ENCODE measurements around the gene GFI1B. TPM values are rescaled to one million over a fixed set of nuclear protein-coding genes. Genes with fewer than 3 reads are reported as not detected.
"Not testable (repeated sequence)": the region's sequence is repeated elsewhere in the genome, so short reads cannot be mapped to it uniquely, and the experiment has no call there.

GFI1B gene
- total RNA-seq, 1 experiment from 2014 or later = not detected

- not testable (repeated sequence) for DNase-seq (ENCODE audit: extremely low read depth, low read depth)
These were observed 11.6 kb downstream of the GFI1B start for GRCh38 chr9:132989998-132990557.

GRCh38 chr9:132990781-132991180 lies 12.3 kb downstream of the GFI1B start:
- no peak for DNase-seq (ENCODE audit: extremely low read depth, low read depth)

- DNase-seq (ENCODE audit: extremely low read depth, low read depth) = no peak
These were observed 13.1 kb downstream of the GFI1B start for GRCh38 chr9:132991351-132992300.

- no peak for DNase-seq (ENCODE audit: extremely low read depth, low read depth)
These were observed 15.0 kb downstream of the GFI1B start for GRCh38 chr9:132993511-132993939.

GRCh38 chr9:132994410-132995120 lies 16.1 kb downstream of the GFI1B start:
- no peak for DNase-seq (ENCODE audit: extremely low read depth, low read depth)

- no peak for DNase-seq (ENCODE audit: extremely low read depth, low read depth)
These were observed 16.6 kb downstream of the GFI1B start for GRCh38 chr9:132995121-132995420.

- DNase-seq (ENCODE audit: extremely low read depth, low read depth) = no peak
These were observed 17.4 kb downstream of the GFI1B start for GRCh38 chr9:132995879-132996278.

GRCh38 chr9:132996526-132996925 lies 18.0 kb downstream of the GFI1B start:
- DNase-seq (ENCODE audit: extremely low read depth, low read depth) = no peak

- DNase-seq (ENCODE audit: extremely low read depth, low read depth) = no peak
These were observed 19.1 kb downstream of the GFI1B start for GRCh38 chr9:132997591-132997990.

GRCh38 chr9:132998221-132998620 lies 19.7 kb downstream of the GFI1B start:
- not testable (repeated sequence) for DNase-seq (ENCODE audit: extremely low read depth, low read depth)

- no peak for DNase-seq (ENCODE audit: extremely low read depth, low read depth)
These were observed 20.5 kb downstream of the GFI1B start for GRCh38 chr9:132998831-132999635.

GRCh38 chr9:133002147-133003070 lies 23.9 kb downstream of the GFI1B start:
- no peak for DNase-seq (ENCODE audit: extremely low read depth, low read depth)

GRCh38 chr9:133003071-133003461 lies 24.6 kb downstream of the GFI1B start:
- DNase-seq (ENCODE audit: extremely low read depth, low read depth) = no peak

- DNase-seq (ENCODE audit: extremely low read depth, low read depth) = no peak
These were observed 25.2 kb downstream of the GFI1B start for GRCh38 chr9:133003671-133004090.

- no peak for DNase-seq (ENCODE audit: extremely low read depth, low read depth)
These were observed 25.9 kb downstream of the GFI1B start for GRCh38 chr9:133004091-133004998.

- DNase-seq (ENCODE audit: extremely low read depth, low read depth) = no peak
These were observed 26.7 kb downstream of the GFI1B start for GRCh38 chr9:133004999-133005760.

- DNase-seq (ENCODE audit: extremely low read depth, low read depth) = no peak
These were observed 27.5 kb downstream of the GFI1B start for GRCh38 chr9:133005957-133006356.

Measured in NCI-H460 (cell line).